ENCODE results near the gene RHOXF2. TPM values are rescaled to one million over a fixed set of nuclear protein-coding genes. Genes with fewer than 3 reads are reported as not detected.
"Not testable (repeated sequence)": the region's sequence is repeated elsewhere in the genome, so short reads cannot be mapped to it uniquely, and the experiment has no call there.

RHOXF2 gene, protein sequence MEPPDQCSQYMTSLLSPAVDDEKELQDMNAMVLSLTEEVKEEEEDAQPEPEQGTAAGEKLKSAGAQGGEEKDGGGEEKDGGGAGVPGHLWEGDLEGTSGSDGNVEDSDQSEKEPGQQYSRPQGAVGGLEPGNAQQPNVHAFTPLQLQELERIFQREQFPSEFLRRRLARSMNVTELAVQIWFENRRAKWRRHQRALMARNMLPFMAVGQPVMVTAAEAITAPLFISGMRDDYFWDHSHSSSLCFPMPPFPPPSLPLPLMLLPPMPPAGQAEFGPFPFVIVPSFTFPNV
- total RNA-seq = not detected

DNA sequence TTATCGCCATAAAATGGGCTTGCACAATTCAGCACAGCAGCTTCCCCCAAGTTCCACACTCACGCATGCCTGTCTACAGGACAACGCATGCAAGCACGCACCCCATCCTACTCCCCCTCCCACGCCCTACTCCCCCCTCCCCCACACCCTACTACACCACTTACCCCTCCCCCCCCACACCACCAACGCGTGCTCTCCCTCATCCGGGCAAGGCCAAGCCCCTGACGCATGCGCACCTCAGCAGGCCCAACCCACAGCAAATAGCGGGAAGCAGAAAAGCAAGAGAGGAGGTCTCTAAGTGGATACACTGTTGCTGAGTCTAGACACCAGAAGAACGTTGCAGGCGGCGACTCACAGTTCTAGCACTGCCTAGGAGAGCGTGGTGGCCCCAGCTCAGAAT lies at the start of gene RHOXF2:
Gene RHOXF2 (plus strand): TSS at position 301 of the 400 bp plus-strand sequence. CDS start 138 bp downstream, outside the sequence.
- ATAC-seq; H3K27me3 ChIP-seq; intact Hi-C loops (cut with DNase I); H3K9me3 ChIP-seq; DNase-seq; H3K4me3 ChIP-seq; H3K36me3 ChIP-seq (replicated peaks in 1 of 2; ENCODE audit: insufficient read depth in 1 of 2, low read depth in 2 of 2); H3K27ac ChIP-seq; H3K4me1 ChIP-seq: not testable (repeated sequence)
- WGBS, 2 donors = no CpG with 5 or more reads among the region's 15 CpGs

DNA sequence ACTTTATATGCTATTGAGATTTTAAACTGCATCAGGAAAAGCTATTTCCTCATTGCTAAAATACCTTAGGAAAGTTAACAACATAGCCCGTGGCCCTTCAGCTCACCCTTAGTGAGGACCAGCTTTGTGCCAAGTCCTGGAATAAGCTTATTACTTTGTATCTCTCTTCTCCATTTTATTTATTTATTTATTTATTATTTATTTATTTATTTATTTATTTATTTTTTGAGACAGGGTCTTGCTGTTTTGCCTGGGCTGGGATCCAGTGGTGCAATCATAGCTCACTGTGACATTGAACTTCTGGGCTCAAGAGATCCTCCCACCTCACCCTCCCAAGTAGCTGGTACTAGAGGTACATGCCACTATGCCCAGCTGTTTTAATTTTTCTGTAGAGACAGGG lies 49.0 kb upstream of the RHOXF2 start:
- Histone ChIP-seq H3K4me1 (no peaks in the 10 kb centered on the region), H3K4me3 (no peak overlapping the region), H3K27ac (no peak overlapping the region), H3K36me3 (replicated peaks in 1 of 2; ENCODE audit: insufficient read depth in 1 of 2, low read depth in 2 of 2) (no peaks in the 10 kb centered on the region), H3K27me3 (no peaks in the 10 kb centered on the region), H3K9me3 (no peaks in the 10 kb centered on the region)
- intact Hi-C loops (cut with DNase I) = no loop called here
- TF ChIP-seq, protein P1, sequence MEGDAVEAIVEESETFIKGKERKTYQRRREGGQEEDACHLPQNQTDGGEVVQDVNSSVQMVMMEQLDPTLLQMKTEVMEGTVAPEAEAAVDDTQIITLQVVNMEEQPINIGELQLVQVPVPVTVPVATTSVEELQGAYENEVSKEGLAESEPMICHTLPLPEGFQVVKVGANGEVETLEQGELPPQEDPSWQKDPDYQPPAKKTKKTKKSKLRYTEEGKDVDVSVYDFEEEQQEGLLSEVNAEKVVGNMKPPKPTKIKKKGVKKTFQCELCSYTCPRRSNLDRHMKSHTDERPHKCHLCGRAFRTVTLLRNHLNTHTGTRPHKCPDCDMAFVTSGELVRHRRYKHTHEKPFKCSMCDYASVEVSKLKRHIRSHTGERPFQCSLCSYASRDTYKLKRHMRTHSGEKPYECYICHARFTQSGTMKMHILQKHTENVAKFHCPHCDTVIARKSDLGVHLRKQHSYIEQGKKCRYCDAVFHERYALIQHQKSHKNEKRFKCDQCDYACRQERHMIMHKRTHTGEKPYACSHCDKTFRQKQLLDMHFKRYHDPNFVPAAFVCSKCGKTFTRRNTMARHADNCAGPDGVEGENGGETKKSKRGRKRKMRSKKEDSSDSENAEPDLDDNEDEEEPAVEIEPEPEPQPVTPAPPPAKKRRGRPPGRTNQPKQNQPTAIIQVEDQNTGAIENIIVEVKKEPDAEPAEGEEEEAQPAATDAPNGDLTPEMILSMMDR (IDR thresholded peaks at IDR 0.05) = no peak
- TF ChIP-seq POLR2A (IDR thresholded peaks at IDR 0.05) = no peak
- WGBS, 2 donors = 67 to 75% methylated on average over 1 of the region's 1 CpG
- DNase-seq (no peak), ATAC-seq (no peak)

DNA sequence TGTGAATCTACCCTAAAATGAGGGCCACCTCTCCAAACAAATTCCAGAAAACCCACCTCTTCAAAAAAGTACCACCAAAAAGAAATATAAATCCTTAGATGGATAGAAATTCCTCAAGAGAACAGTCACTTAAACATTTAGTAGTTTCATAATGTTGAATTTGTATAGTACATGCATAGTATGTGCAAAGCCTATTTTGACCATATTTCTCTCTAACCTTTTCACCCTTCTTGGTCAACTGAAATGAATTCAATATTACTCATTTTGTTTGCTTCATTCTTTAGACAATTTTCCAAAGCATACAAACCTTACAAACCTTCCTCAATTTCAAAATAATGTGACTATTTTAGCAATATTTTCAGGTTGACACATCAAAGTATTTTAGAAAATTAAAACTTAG lies 46.8 kb upstream of the RHOXF2 start:
- no peak for ATAC-seq

DNA sequence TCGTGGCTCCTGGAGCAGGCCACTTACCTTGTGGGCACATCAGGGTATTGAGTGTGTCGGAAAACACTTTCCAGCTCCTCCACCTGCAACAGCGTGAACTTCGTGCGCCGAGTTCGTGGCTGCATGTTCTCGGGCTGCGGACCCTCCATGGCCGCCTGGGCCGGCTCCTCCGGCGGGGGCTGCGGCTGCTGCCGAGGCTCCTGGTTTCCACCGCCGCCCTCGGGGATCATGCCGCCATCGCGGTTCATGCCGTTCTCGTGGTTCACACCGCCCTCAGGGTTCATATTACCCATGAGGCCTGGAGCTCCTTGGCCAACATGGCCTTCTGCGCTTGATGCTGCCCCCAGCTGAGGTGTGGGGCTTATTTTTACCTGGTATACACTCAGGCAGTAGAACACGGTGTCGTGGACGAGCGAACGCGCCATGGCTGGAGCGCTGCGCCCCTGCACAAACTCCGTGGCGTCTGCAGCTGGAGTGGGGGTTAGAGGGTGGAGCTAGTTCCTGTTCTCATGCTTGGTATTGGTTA lies 42.9 kb upstream of the RHOXF2 start, which contains the start of gene RHOXF1:
Gene RHOXF1 (minus strand): TSS at position 476 of the 526 bp plus-strand sequence. CDS start 51 bp downstream, at position 425.
- no peak for TF ChIP-seq POLR2A (IDR thresholded peaks at IDR 0.05)
- TF ChIP-seq, protein P1 (IDR thresholded peaks at IDR 0.05) = no peak
- DNase-seq (no peak), ATAC-seq (no peak)
- intact Hi-C loops (cut with DNase I) = no loop called here
- Histone ChIP-seq H3K27me3 (no peaks in the 10 kb centered on the region), H3K4me1 (no peaks in the 10 kb centered on the region), H3K27ac (no peak within 1 kb of the TSS), H3K4me3 (no peak within 1 kb of the TSS), H3K9me3 (no peaks in the 10 kb centered on the region), H3K36me3 (replicated peaks in 1 of 2; ENCODE audit: insufficient read depth in 1 of 2, low read depth in 2 of 2) (no peaks in the 10 kb centered on the region)
- 80 to 90% methylated on average over 1 to 6 of the region's 35 CpGs for WGBS, 2 donors

More for the DNA sequence above, 46.8 kb upstream of the RHOXF2 start:
- H3K4me1 ChIP-seq = no peaks in the 10 kb centered on the region
- H3K4me3 ChIP-seq = no peak overlapping the region
- intact Hi-C loops (cut with DNase I) = no loop called here
- TF ChIP-seq POLR2A (IDR thresholded peaks at IDR 0.05) = no peak
- TF ChIP-seq, protein P1 (IDR thresholded peaks at IDR 0.05) = no peak
- H3K36me3 ChIP-seq (replicated peaks in 1 of 2; ENCODE audit: insufficient read depth in 1 of 2, low read depth in 2 of 2) = no peaks in the 10 kb centered on the region
- no peak overlapping the region for H3K27ac ChIP-seq
- no peaks in the 10 kb centered on the region for H3K27me3 ChIP-seq
- H3K9me3 ChIP-seq = no peaks in the 10 kb centered on the region
- DNase-seq = no peak

DNA sequence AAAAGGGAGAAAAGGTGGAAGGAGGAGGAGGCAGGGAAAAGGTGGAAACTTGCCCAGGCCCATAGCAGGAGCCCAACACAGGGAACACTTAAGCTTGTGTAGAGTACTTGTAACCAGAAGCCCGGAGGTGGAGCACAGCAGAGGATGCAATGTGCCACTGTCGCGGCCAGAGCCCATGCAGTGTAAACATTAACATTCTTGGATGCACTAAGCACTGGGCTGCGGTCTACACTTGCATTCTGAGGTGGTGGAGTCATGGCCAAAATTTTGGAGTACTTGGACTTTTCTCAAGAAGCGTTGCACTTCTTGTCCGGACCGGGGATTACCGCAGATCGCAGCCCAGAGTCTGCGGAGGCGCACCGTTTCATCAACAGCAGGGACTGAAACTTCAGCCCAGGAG lies 38.2 kb upstream of the RHOXF2 start:
- ATAC-seq = no peak
- Histone ChIP-seq H3K36me3 (replicated peaks in 1 of 2; ENCODE audit: insufficient read depth in 1 of 2, low read depth in 2 of 2) (no peaks in the 10 kb centered on the region), H3K4me1 (no peaks in the 10 kb centered on the region), H3K4me3 (no peak overlapping the region), H3K9me3 (no peaks in the 10 kb centered on the region), H3K27ac (no peak overlapping the region), H3K27me3 (no peaks in the 10 kb centered on the region)
- WGBS, 2 donors = 50 to 71% methylated on average over 5 to 8 of the region's 12 CpGs
- intact Hi-C loops (cut with DNase I) = no loop called here
- TF ChIP-seq, protein P1 (IDR thresholded peaks at IDR 0.05) = no peak
- TF ChIP-seq POLR2A (IDR thresholded peaks at IDR 0.05) = no peak
- no peak for DNase-seq

All from body of pancreas (tissue), 4 donors.